DMS79 treated with DMSO at 0.1 percent for 48 hours (cell line): ENCODE measurements around the gene FTO.

Experiments
- DNase-seq: peaks from one replicate; lab custom pipeline; 2025; lab: John Stamatoyannopoulos, UW

FTO gene

DNA sequence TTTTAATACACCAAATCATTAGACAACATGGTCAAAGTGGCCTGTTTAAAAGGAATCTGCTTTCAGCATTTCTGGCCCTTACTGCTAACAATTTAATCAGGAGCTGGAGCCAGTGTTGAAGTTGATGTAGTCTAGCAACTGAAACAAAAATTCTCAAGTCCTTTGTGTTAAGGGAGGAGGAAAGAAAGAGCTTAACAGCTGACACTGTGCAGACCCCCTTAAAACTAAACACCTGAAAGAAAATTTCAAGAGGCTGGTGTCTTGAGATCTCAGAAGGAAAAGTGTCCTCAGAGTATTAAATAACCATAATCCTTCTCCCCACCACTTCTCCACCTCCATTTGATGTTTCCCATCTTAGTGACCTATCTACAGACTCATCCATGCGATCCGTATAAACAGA, 232.1 kb downstream of the FTO start:
- peak; percentile 55 for DNase-seq

DNA sequence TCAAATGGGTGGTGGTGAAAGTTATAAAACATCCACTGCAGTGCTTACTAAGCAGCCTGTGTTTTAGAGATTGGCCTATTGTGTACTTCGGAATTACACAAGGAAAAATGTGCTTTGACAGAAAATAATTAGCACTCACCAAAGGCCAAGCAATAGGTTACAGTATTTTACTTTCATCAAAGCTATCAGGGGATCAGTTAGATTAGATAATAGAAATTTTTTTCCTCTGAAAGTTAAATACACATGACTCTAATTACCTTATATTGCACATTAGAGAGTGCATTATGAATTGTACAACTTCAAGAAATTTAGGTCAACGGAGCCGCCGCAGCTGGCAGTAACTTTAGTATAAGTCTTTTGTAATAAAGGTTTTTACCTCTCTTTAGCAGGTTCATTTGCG, 232.6 kb downstream of the FTO start:
- DNase-seq: no peak

DNA sequence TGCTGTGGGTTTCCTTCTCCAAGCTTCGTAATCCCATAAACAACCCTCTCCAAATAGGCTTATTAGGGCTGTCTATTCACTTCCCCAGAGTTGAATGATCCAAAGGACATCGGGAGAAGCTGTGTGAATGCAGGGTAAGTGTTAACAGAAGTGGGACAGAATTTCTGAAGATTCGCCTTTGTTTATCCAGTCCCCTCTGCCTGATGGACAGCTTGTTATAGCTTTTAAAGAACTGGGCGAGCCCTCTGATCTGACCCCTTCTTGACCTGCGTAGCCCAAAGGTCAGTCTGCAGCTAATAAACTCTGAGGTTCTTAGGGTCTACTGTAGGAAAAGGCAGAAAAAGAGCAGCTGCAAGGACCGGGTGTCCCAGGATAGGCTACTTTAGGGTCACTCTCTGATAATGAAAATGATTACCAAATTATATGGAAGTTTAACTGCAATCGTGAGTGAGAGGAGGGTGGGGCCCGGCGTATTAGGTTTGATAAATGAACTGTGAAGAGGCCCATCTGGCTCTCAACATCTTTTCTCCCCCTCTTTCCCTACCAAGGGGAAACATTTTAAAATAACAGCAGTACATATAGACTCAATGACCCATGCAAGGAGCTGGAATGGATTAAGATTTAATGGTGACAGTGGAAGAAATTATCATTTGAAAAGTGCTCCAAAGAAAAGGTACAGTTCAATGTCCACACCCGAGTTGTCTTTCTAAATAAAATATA, 233.4 kb downstream of the FTO start:
- DNase-seq: peak; percentile 47

- DNase-seq: no peak
Measured at GRCh38 chr16:53944025-53944424, 240.1 kb downstream of the FTO start.

DNA sequence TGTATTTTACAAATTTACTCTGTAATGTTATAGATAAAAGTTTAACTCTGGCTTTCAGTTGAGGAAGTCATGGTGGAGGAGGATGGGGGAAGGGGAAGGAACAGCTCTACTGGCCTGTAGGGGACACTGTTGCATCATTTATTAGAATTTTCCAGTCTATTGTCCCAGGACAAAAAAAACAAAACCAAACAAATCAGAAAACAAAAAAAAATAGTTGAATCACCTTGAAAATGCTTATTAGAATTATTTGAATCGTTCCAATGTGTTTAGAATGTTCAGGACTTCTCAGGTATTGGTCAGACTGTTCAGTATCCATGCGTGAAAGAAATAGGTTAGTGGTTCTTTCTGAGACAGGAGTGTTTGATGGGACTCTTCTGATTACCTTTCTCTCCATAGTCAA, 242.0 kb downstream of the FTO start:
- DNase-seq: no peak

- peak; percentile 67 for DNase-seq
Measured at GRCh38 chr16:53946746-53947386, 242.9 kb downstream of the FTO start.

- peak; percentile 63 for DNase-seq
Measured at GRCh38 chr16:53947642-53948041, 243.7 kb downstream of the FTO start.

- DNase-seq: peak; percentile 32
Measured at GRCh38 chr16:53948326-53948725, 244.4 kb downstream of the FTO start.

GRCh38 chr16:53948734-53949430, 244.9 kb downstream of the FTO start:
- peak; percentile 27 for DNase-seq

GRCh38 chr16:53949715-53950410, 245.9 kb downstream of the FTO start:
- DNase-seq: peak; percentile 83

DNA sequence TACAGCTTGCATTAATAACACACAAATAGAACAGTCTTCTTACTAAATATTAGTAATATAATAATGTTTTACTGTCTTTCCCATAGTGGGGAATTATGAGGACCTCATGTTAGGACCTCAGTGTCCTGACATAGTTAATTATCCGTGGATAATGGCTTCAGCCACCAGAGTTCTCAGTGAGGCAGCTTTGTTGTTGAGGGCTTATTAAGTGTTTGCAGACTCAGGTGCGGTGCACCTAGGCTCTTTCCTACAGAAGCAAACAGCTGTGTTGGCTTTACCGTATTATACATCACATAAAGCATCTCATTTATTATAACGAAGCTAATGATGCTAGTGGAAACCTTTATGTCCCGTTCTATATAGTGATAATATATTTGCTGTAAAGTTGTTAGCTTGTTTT, 246.7 kb downstream of the FTO start:
- DNase-seq: peak; percentile 83

DNA sequence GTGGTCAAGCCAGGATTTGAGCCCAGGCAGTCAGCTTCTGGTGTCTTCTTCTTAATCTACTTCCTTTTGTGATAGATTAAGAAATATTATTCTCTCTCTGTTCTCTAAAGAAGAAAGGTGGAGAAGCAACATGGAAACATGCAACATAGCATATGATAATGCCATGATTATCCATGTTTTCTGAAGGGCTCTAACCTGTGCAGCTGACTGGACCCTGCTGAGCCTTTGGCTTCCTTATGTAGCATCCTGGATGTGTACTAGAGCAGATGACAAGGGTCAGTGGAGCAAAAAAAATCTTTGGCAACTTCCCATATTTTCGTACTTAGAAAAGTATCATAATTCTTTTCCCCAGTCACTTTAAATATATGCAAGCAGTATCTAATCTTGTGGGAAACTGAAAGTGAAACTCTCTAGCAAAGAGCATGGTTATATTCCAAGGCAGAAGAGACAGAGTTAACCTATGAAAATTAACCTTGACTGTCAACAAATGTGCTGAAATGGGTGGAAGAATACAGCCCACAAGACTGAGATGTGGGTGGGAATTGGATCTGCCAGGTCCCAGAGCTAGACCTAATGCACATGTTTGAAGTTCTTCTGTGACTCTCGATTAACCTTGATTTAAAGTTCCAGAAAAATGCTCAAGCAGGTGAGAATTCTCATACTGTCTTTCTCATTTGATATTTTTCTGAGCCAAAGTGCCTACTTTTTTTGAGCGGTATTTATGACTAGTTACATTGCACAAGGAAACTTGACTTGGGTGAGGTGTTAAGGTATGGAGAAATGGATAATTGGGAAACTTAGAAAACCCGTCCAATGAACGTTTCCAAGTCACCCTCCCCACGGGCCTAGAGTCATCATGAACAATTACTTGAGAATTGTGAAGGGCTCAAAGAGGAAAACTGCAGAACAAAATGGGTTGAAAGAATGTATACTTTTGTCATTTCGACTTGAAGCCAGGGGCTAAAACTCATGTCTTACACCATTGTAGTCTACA, 248.6 kb downstream of the FTO start:
- peak; percentile 26 for DNase-seq

DNA sequence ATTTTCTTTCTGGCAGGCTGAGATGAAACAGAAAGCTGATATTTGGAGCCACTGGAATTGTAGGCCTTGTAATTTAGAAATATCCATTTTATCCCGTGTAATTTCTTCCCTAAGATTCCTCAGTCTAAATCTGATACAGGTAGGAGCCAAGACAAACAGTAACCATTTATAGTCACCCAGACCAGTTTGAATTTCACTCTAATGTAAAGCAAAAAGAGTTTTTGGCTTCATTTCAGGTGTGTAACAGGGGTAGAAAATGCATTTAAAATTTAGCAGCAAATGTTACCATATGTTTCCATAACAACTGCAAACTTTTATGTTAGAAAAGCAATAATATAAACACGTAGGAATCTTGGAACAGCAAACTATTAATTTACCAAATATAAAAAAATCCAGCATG, 249.4 kb downstream of the FTO start:
- DNase-seq: no peak

- DNase-seq: no peak
Measured at GRCh38 chr16:53955221-53955875, 251.4 kb downstream of the FTO start.

GRCh38 chr16:53958341-53958880, 254.5 kb downstream of the FTO start:
- no peak for DNase-seq

- peak; percentile 16 for DNase-seq
Measured at GRCh38 chr16:53960050-53960812, 256.3 kb downstream of the FTO start.

GRCh38 chr16:53960954-53961616, 257.1 kb downstream of the FTO start:
- DNase-seq: peak; percentile 76

DNA sequence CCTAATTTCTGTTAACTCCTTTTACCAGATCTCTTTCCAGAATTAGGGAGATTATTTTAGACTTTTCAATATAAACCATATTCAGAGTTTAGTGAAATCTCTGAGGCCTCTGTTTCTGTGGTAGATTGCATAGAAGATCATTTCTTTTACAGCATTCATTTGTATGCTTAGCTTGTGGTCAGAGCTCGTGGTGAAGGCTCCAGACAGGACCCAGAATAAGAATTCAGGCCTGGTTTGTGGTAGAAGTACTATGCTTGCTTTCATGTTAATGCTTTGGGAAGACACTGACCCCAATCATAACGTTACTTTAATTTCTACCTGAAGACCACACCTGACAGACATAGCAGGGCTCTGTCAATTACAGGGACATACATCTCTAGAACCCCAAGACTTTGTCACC, 258.1 kb downstream of the FTO start:
- no peak for DNase-seq

DNA sequence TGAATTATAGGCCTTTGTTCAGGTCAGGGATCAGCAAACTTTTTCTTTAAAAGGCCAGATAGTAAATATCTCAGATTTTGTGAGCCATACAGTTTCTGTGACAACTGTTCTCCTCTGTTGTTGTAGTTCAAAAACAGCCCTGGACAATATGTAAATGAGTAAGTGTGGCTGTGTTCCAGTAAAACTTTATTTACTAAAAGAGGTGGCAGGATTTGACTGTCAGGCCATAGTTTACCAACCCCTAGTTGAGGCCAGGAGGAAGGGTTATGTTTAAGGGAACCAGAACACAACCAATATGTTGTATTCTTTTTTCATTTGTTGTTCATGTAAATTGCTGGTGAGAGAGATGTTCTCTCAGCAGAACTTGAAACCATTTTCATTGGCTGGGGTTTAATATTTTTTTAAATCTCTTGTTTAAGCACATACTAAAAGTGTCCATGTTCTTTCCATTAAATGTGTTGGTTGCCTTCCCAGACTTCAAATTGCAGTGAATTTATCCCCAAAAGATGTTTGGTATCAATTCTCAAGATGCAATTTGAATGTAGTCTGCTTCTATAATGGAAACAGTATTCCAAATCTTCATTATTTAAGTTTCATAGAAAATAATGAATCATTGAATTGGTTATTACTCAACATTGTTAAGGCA, 260.3 kb downstream of the FTO start:
- DNase-seq: no peak
